Endometrial microvascular endothelial cells (primary cell): ENCODE data around the gene LRRC4. TPM values are rescaled to one million over a fixed set of nuclear protein-coding genes. Genes with fewer than 3 reads are reported as not detected.

Experiments
- in situ Hi-C: cut with HindIII; loops from 2 replicates; pipeline ENCODE4 v1.10.0; 2017; ENCODE audit warnings: low sequenced_read_pairs, low pct_unique_long_range_greater_than_20kb; ENCODE audit errors: inconsistent ontology term
- total RNA-seq: library from RNA; depleted of rRNA; stranded (reverse); fragments of >200 nt; gene quantifications from one replicate; pipeline ENCODE4 v1.2.3, GENCODE V29; 2015; ENCODE audit errors: inconsistent ontology term

Gene LRRC4
- total RNA-seq, 1 donor from 2014 or later = 0.19 TPM

- in situ Hi-C loops = no loop called here
Observed at GRCh38 chr7:128060018-128060417, 28.8 kb upstream of the LRRC4 start.

- in situ Hi-C loops = no loop called here
Observed at GRCh38 chr7:128059143-128059988, 28.1 kb upstream of the LRRC4 start.

GRCh38 chr7:128057909-128058308 is 26.7 kb upstream of the LRRC4 start:
- in situ Hi-C loops = no loop called here

- in situ Hi-C loops = no loop called here
Observed at GRCh38 chr7:128056901-128057300, 25.7 kb upstream of the LRRC4 start.

- in situ Hi-C loops = no loop called here
Observed at GRCh38 chr7:128055637-128056036, 24.4 kb upstream of the LRRC4 start.

GRCh38 chr7:128054511-128054910 is 23.3 kb upstream of the LRRC4 start:
- in situ Hi-C loops = no loop called here

GRCh38 chr7:128053991-128054390 is 22.8 kb upstream of the LRRC4 start:
- in situ Hi-C loops = no loop called here

- in situ Hi-C loops = no loop called here
Observed at GRCh38 chr7:128053023-128053422, 21.8 kb upstream of the LRRC4 start.

GRCh38 chr7:128052404-128052803 is 21.2 kb upstream of the LRRC4 start:
- in situ Hi-C loops = no loop called here

GRCh38 chr7:128045766-128046165 is 14.5 kb upstream of the LRRC4 start:
- in situ Hi-C loops = no loop called here

- in situ Hi-C loops = no loop called here
Observed at GRCh38 chr7:128045158-128045557, 13.9 kb upstream of the LRRC4 start.

GRCh38 chr7:128044064-128044463 is 12.8 kb upstream of the LRRC4 start:
- in situ Hi-C loops = no loop called here

GRCh38 chr7:128042012-128042411 is 10.8 kb upstream of the LRRC4 start:
- in situ Hi-C loops = no loop called here

- in situ Hi-C loops = no loop called here
Observed at GRCh38 chr7:128041203-128041602, 10.0 kb upstream of the LRRC4 start.

- in situ Hi-C loops = no loop called here
Observed at GRCh38 chr7:128040205-128040604, 9.0 kb upstream of the LRRC4 start.

GRCh38 chr7:128039544-128039953 is 8.3 kb upstream of the LRRC4 start:
- in situ Hi-C loops = no loop called here

- in situ Hi-C loops = no loop called here
Observed at GRCh38 chr7:128037880-128038619, 6.8 kb upstream of the LRRC4 start.

- in situ Hi-C loops = no loop called here
Observed at GRCh38 chr7:128037081-128037480, 5.8 kb upstream of the LRRC4 start.

- in situ Hi-C loops = no loop called here
Observed at GRCh38 chr7:128036226-128036940, 5.1 kb upstream of the LRRC4 start.

- in situ Hi-C loops = no loop called here
Observed at GRCh38 chr7:128035712-128036111, 4.5 kb upstream of the LRRC4 start.
